K562 (cell line): ENCODE measurements around the gene XPO6. TPM values are rescaled to one million over a fixed set of nuclear protein-coding genes. Genes with fewer than 3 reads are reported as not detected.
A peak's percentile ranks its signal among the peaks of the same experiment; 100 is the strongest.

Experiments used
- ATAC-seq: fragments of 200-7000 bp; cut with Tn5 transposase; 3 replicates; pipeline ENCODE4 v1.9.1; 2020; ENCODE audit warnings: moderate library complexity
- BruUV-seq: library from RNA; stranded (reverse); fragments of 400-500 nt; replicated peaks from 2 replicates; lab custom pipeline; 2021; lab: Mats Ljungman, UMichigan
- CTCF ChIA-PET: fragments of 300-600 bp; formaldehyde crosslinking; extraction: SDS; loops from one replicate; lab custom pipeline; 2021; ENCODE audit warnings: low intra/inter-chr PET ratio; lab: Yijun Ruan, JAX
- POLR2A ChIA-PET: fragments of 300-600, 350-650 bp; sonication (Branson Sonifier 250); formaldehyde crosslinking; extraction: SDS; loops from one replicate; lab custom pipeline; 2021; ENCODE audit warnings: antibody characterized with exemption, inconsistent platforms; lab: Yijun Ruan, JAX
- DNase-seq, 4 experiments: peaks; one replicate each; pipeline versions ENCODE4 v3.0.0 to v3.0.0-alpha.2; 2011 to 2018; ENCODE audit warnings: low spot score in 3 of 4, mixed read lengths in 3 of 4; ENCODE audit errors: extremely low read depth in 1 of 4
- FAIRE-seq: peaks from 2 replicates; lab custom pipeline; 2011; peaks lifted over from hg19 to GRCh38; lab: Jason Lieb, UNC
- H2AFZ ChIP-seq: 2 replicates; pipeline ENCODE4 v1.6.0; 2011; ENCODE audit warnings: low read depth, low read length, control low read depth, inconsistent platforms
- H3K27ac ChIP-seq: fragments of 200-600 bp; 3 replicates; pipeline ENCODE4 v1.8.0; 2011; ENCODE audit warnings: low read depth, mild to moderate bottlenecking, control low read depth, inconsistent platforms, low read length, moderate library complexity, mixed read lengths; ENCODE audit errors: extremely low read depth
- H3K27me3 ChIP-seq, 2 experiments: fragments of 300-600 bp in 1 of 2; 2 replicates in 1 of 2; 3 replicates in 1 of 2; pipeline versions ENCODE4 v1.6.0 to v1.8.0; 2011; ENCODE audit warnings: inconsistent platforms in 2 of 2, low read length in 2 of 2, mild to moderate bottlenecking in 1 of 2, mixed read lengths in 1 of 2, moderate library complexity in 1 of 2; ENCODE audit not compliant: control insufficient read depth in 2 of 2, insufficient read depth in 2 of 2
- H3K36me3 ChIP-seq: fragments of 300-600 bp; 3 replicates; pipeline ENCODE4 v1.8.0; 2011; ENCODE audit warnings: mild to moderate bottlenecking, low read length, inconsistent platforms; ENCODE audit not compliant: control insufficient read depth, insufficient read depth
- H3K4me1 ChIP-seq, 2 experiments: fragments of 200-600 bp in 1 of 2; replicated peaks in 1 of 2; 2 replicates in 1 of 2; 3 replicates in 1 of 2; pipeline versions ENCODE4 v1.5.1 to v1.8.0; 2011; ENCODE audit warnings: inconsistent platforms in 2 of 2, low read length in 2 of 2, mild to moderate bottlenecking in 1 of 2, mixed read lengths in 1 of 2, moderate library complexity in 1 of 2; ENCODE audit not compliant: control insufficient read depth in 2 of 2, insufficient read depth in 2 of 2
- H3K4me2 ChIP-seq: 2 replicates; pipeline ENCODE4 v1.6.1; 2011; ENCODE audit warnings: low read length, control low read depth, inconsistent platforms, mixed read lengths; ENCODE audit not compliant: insufficient read depth
- H3K4me3 ChIP-seq: fragments of 200-600 bp; sonication (generic), shearing (Covaris generic); 2 replicates; pipeline ENCODE4 v1.5.1; 2016; ENCODE audit warnings: control low read depth, inconsistent platforms
- H3K79me2 ChIP-seq: fragments of 200-600 bp; 3 replicates; pipeline ENCODE4 v1.8.0; 2011; ENCODE audit warnings: low read length, inconsistent platforms; ENCODE audit not compliant: control insufficient read depth, insufficient read depth
- H3K9ac ChIP-seq, 2 experiments: 2 replicates each; pipeline versions ENCODE4 v1.6.0 to v1.6.1; 2011; ENCODE audit warnings: low read depth in 2 of 2, low read length in 2 of 2, control low read depth in 1 of 2, inconsistent platforms in 1 of 2, mild to moderate bottlenecking in 1 of 2, mixed read lengths in 1 of 2; ENCODE audit not compliant: insufficient read depth in 1 of 2
- H3K9me1 ChIP-seq: one replicate; pipeline ENCODE4 v1.6.0; 2011; ENCODE audit warnings: inconsistent platforms, mild to moderate bottlenecking, low read length, moderate library complexity; ENCODE audit not compliant: control insufficient read depth, insufficient read depth
- H3K9me3 ChIP-seq: replicated peaks from 2 replicates; pipeline ENCODE4 v1.5.1; 2011; ENCODE audit warnings: low read depth, low read length, inconsistent platforms; ENCODE audit not compliant: control insufficient read depth, insufficient read depth
- H4K20me1 ChIP-seq: replicated peaks from 2 replicates; pipeline ENCODE4 v1.6.1; 2011; ENCODE audit warnings: low read length, inconsistent platforms, mixed read lengths; ENCODE audit not compliant: control insufficient read depth, insufficient read depth
- CAMTA2 ChIP-seq: fragments of 250-450 bp; sonication (Bioruptor Pico); conservative IDR thresholded peaks from 2 replicates; pipeline ENCODE4 v1.5.1; 2022
- ERF ChIP-seq: fragments of 450-650 bp; formaldehyde crosslinking; IDR thresholded peaks from 2 replicates; pipeline ENCODE4 v1.4.0; 2020; ENCODE audit warnings: mild to moderate bottlenecking, mixed read lengths
- SMAD4 ChIP-seq: fragments of 250-450 bp; sonication (Bioruptor Pico); conservative IDR thresholded peaks from 2 replicates; pipeline ENCODE4 v1.8.0; 2021; ENCODE audit warnings: inconsistent platforms, mild to moderate bottlenecking, moderate library complexity
- STAT5B ChIP-seq: fragments of 250-450 bp; sonication (Bioruptor Pico); IDR thresholded peaks from 2 replicates; pipeline ENCODE4 v1.8.0; 2021; ENCODE audit warnings: mild to moderate bottlenecking, inconsistent platforms
- ZNF282 ChIP-seq: sonication (generic); formaldehyde crosslinking; IDR thresholded peaks from 2 replicates; pipeline ENCODE4 v1.8.1; 2023; ENCODE audit warnings: missing genetic modification reagents
- ZNF316 ChIP-seq: fragments of 450-650 bp; IDR thresholded peaks from 2 replicates; pipeline ENCODE4 v1.6.1; 2016
- WGBS: fragments of 100-300 bp; shearing (Covaris generic); methylation state at CpG from one replicate; pipeline ENCODE4 v1.1.6; 2016; ENCODE audit warnings: low coverage, mixed read lengths; ENCODE audit not compliant: insufficient coverage; ENCODE audit errors: missing lambda C conversion rate; 5-methylcytosine and 5-hydroxymethylcytosine counted together
- in situ Hi-C: fragments of 300-500 bp; cut with MboI; formaldehyde crosslinking; loops from 4 replicates; pipeline ENCODE4 v1.15.0; 2018; ENCODE audit warnings: inconsistent platforms, mixed read lengths
- intact Hi-C: fragments of 100-400 bp; cut with micrococcal nuclease; formaldehyde crosslinking; loops from 2 replicates; pipeline ENCODE4 v1.14.2; 2022
- polyA plus RNA-seq, 8 experiments: library from polyadenylated mRNA; depleted of rRNA in 4 of 8; stranded (reverse) in 5 of 8; unstranded in 3 of 8; fragments of >200 nt; fragmentation: Nextera tagmentation in 2 of 8; fragmentation: Illumina TruSeq in 1 of 8; extraction: Ambion mirVana in 2 of 8; extraction: Trizol in 1 of 8; gene quantifications; 2 replicates each; pipeline versions ENCODE4 v1.2.1 to v1.2.3, GENCODE V29; 2011 to 2014; ENCODE audit warnings: inconsistent platforms in 1 of 8, missing spikeins in 1 of 8
- total RNA-seq, 7 experiments: library from RNA; depleted of rRNA in 6 of 7; stranded (reverse); fragments of >200 nt in 6 of 7; fragmentation: Illumina TruSeq in 2 of 7; extraction: Trizol in 2 of 7; gene quantifications; 2 replicates each; pipeline versions ENCODE4 v1.2.1 to v1.2.3, GENCODE V29; 2011 to 2021; ENCODE audit warnings: low replicate concordance in 1 of 7
- TF ChIP-seq, protein P1 (sequence below): fragments of 250-450 bp; sonication (Bioruptor Pico); IDR thresholded peaks from 2 replicates; pipeline ENCODE4 v1.8.0; 2021; ENCODE audit warnings: moderate library complexity, mild to moderate bottlenecking, inconsistent platforms
- TF ChIP-seq, protein P2 (sequence below), 2 experiments: fragments of 450-650 bp in 1 of 2; sonication (generic) in 1 of 2; formaldehyde crosslinking in 1 of 2; IDR thresholded peaks in 1 of 2; conservative IDR thresholded peaks in 1 of 2; 2 replicates each; pipeline versions ENCODE4 v1.6.1 to v1.8.1; 2016 to 2023; ENCODE audit warnings: mild to moderate bottlenecking in 2 of 2, moderate library complexity in 2 of 2, inconsistent platforms in 1 of 2, missing genetic modification reagents in 1 of 2

The XPO6 gene
- total and polyA plus RNA-seq, 9 of the 15 experiments (the other 6 are each of a cell fraction or from before 2014, with no cell fraction given) = 11.2 to 196 (median 119) TPM

DNA sequence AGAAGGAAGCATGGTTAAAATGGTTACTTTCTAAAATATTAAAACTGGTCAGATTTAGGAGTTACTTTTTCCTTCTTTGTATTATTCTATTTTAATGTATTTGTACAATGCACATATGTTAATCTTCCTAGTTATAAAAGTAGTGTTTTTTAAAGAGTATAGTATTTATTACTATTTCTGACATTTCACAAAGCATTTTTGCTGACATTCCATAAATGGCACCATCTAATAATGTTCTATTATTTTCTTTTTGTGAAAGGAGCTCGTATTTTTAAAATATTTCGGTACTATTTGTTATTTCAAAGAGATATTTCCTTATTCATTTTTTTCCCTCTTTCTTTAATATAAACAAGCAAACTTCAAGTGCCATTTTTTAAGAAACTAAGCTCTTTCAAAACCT is 100.8 kb downstream of the XPO6 start (continued):
- TF ChIP-seq, protein P1, sequence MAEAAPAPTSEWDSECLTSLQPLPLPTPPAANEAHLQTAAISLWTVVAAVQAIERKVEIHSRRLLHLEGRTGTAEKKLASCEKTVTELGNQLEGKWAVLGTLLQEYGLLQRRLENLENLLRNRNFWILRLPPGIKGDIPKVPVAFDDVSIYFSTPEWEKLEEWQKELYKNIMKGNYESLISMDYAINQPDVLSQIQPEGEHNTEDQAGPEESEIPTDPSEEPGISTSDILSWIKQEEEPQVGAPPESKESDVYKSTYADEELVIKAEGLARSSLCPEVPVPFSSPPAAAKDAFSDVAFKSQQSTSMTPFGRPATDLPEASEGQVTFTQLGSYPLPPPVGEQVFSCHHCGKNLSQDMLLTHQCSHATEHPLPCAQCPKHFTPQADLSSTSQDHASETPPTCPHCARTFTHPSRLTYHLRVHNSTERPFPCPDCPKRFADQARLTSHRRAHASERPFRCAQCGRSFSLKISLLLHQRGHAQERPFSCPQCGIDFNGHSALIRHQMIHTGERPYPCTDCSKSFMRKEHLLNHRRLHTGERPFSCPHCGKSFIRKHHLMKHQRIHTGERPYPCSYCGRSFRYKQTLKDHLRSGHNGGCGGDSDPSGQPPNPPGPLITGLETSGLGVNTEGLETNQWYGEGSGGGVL (CRISPR knock-in tag) = no peak
- TF ChIP-seq CAMTA2 (CRISPR knock-in tag) (no peak), ZNF316 (peak; percentile 88), ZNF282 (CRISPR knock-in tag) (no peak), ERF (no peak), STAT5B (no peak), SMAD4 (CRISPR knock-in tag) (no peak)
- TF ChIP-seq, protein P2, sequence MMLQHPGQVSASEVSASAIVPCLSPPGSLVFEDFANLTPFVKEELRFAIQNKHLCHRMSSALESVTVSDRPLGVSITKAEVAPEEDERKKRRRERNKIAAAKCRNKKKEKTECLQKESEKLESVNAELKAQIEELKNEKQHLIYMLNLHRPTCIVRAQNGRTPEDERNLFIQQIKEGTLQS (IDR thresholded peaks at IDR 0.05) = no peak
- TF ChIP-seq, protein P2 (CRISPR knock-in tag; conservative IDR thresholded peaks at IDR 0.05) = no peak

DNA sequence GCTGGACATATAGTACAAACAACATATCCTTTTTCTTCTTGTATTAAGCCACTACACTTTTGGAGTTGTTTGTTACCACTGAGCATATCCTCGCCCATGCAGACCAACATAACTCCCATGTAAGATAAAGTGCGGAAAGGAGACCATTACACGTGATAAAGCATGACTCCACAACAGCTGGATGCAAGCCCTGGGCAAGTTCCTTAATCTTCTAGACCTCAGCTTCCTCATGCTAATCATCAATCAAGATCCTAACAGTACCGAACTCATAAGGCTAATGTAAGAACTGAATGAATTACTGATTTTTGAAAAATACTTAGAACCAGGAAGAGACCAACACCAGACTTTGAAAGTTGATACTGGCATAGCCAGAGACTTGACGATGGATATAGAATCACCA is 101.3 kb downstream of the XPO6 start:
- DNase-seq (peak in 1 of 4 experiments; percentile 24), FAIRE-seq (peak; percentile 78), ATAC-seq (peak; percentile 42)
- Histone ChIP-seq H3K27me3 (no peaks in the 10 kb centered on the region), H3K9me1 (no peaks in the 10 kb centered on the region), H3K4me3 (no peak overlapping the region), H3K27ac (peak overlapping the region; percentile 48; the same call in 2 of the 3 replicates), H3K9me3 (no peaks in the 10 kb centered on the region), H3K4me1 (peaks cover 2 to 10% of the 10 kb centered on the region in 2 experiments; a peak in 2 of 5 replicates), H2AFZ (no peak overlapping the region), H3K36me3 (peaks cover 97% of the 10 kb centered on the region), H3K4me2 (peak overlapping the region; percentile 18; the same call in 1 of the 2 replicates), H3K9ac (no peak overlapping the region), H4K20me1 (peaks cover 10% of the 10 kb centered on the region; the same call in 1 of the 2 replicates), H3K79me2 (no peaks in the 10 kb centered on the region; the same call in 1 of the 3 replicates)
- POLR2A ChIA-PET = interaction anchor here (1.4 kb wide), 2 partner anchors 10 to 23 kb away, joined by 3 read pairs; no protein-coding TSS in a partner anchor
- in situ Hi-C loops = no loop called here
- no TSS peak for BruUV-seq
- intact Hi-C loops = no loop called here
- WGBS = 26% methylated on average over 5 of the region's 5 CpGs
- CTCF ChIA-PET = no interaction called here
